HG03066 (cell line): ENCODE results near the gene MRFAP1L1.

ENCODE experiments used
- ATAC-seq: cut with Tn5 transposase; IDR thresholded peaks from one replicate; pipeline ENCODE4 v1.9.1; 2021; ENCODE audit warnings: low read depth; ENCODE audit not compliant: unreplicated experiment

MRFAP1L1 gene

DNA sequence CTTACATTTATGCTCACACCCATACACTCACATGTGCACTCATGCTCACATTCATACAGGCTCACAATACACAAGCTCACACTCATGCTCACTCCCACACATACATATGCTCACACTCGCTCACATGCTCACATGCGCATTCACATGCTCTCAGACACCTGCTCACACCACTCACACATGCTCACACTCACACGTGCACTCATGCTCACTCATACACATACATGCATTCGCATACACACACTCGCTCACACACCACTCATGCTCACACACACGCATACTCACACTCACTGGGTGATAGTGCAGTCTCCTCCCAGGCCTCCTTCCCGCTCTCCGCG, 44.4 kb downstream of the MRFAP1L1 start:
- no peak for ATAC-seq

DNA sequence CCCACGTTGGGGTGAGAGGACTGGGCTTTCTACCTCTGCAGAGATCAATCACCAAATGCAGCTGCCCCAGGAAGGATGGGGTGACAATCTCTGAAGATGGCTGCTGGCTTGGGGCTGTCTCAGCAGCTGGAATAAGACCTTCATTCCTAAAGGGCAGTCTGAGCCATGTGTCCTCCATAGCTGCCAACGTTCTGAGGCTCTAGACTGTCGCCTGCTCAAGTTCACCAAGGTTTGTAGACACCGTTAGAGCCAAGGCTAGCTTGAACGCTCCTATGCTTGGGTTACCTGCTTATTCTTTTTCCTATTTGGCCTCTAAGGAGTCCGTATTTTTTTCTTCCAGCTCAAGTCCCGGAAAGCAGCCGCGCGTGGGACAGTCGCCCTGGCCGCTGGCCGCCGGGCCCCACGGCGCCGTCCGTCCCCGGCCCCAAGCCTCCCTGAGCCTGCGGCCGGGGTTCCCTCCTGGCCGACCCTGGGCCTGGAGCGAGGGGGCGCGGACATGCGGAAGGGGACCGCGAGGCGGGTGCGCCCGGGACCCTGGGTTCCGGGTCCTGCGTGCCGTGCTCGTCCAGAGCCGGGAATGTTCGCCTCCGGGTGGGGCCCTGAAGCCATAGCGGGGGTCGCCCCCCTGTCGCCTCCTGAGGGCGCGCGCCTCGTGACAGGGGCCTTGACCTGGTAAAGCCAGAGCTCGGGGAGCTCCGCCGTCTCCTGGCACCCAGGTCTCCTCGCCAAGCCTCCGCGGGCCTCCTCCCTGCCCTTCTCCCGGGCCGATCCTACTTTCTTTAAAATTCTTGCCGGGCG, 45.9 kb downstream of the MRFAP1L1 start:
- ATAC-seq: no peak

DNA sequence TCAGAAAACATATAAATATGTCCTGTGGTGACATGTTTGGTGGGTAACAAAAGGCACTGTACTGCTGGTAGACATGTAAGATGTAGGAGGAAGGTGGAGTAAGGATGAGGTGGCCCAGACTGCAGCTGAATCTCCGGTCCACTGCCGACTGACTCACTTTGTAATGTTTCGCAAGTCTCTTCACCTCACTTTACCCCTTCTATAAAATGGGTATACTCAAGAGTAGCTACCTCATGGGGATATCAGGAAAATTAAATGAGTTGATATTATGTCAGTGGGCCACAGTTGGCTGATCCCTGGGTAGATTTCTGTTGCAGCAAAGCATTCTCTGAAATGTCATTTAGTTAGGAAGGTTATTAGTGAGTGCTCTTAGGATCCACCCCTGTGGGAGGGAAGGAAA, 47.1 kb downstream of the MRFAP1L1 start:
- no peak for ATAC-seq

DNA sequence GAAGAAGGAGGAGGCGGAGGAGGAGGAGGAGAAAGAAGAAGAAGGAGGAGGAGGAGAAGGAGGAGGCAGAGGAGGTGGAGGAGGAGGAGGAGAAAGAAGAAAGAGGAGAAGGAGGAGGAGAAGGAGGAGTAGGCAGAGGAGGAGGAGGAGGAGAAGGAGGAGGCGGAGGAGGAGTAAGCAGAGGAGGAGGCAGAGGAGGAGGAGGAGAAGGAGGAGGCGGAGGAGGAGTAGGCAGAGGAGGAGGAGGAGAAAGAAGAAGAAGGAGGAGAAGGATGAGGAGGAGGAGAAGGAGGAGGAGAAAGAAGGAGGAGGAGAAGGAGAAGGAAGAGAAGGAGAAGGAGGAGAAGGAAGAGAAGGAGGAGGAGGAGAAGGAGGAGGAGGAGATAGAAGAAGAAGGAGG, 49.2 kb downstream of the MRFAP1L1 start:
- no peak for ATAC-seq

DNA sequence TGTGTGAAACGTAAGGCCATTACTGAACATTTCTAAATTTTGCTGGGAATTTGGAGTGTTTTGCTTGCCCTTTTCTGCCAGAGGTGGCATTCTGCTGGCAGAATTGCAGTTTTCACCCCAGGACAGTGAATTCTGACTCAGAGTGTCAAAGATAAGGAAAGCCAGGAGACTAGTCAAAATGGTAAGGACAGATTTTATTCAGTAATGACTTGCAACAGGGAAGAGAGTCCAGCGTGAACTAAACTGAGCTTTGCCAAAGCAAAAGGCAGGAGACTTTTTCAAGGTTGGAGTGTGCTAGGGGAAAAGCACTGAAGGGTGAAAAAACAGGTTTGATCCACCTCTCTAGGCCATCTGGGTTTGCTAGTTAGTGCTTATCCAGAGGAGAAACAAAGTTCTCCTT, 49.8 kb downstream of the MRFAP1L1 start:
- ATAC-seq: no peak

DNA sequence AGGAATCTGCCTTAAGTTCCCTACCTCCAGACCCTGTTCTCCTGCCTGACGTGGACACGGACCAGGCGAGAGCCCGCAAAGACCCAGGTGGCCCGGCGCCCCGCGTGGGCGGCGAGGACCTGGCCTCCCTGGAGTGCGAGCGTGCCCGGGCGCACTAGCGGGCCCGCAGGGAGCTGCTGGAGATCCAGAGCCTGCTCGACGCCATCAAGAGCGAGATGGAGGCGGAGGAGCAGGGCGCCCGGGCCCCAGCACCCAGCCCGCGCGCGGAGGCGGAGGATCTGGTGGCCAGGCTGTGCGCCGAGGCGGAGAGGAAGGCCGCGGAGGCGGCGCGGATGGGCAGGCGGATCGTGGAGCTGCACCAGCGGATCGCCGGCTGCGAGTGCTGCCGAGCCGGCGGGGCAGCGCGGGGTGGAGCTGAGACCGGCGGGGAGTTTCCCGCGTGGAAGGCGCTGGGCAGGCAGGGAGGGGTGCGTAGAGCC, 51.0 kb downstream of the MRFAP1L1 start:
- no peak for ATAC-seq

DNA sequence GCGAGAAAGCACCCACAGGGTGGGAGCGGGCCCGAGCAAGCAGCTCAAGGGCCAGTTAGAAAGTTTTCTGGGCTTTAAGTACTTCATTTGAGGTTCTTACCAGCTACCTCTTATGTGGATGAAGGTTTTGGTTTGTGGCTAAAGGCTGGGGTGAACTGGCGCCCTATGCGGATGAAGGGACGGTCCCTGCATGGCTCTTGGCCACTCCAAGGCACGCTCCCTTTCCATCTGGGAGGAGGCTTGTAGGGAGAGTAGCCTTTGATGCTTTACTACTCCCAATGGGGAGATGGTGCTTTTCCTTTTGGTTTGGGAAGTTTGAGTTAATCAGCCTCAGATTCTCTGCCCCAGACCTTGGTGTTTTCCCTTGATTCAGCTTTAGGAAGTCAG, 51.5 kb downstream of the MRFAP1L1 start:
- ATAC-seq: no peak
